HepG2 (cell line): Measurements from ENCODE around the gene ACAT2. TPM values are rescaled to one million over a fixed set of nuclear protein-coding genes. Genes with fewer than 3 reads are reported as not detected.

Source experiments
- CHD2 ChIP-seq: IDR thresholded peaks from 2 replicates; pipeline ENCODE4 v1.6.1; 2011; ENCODE audit warnings: low read depth, low read length, improper control_type of control experiment
- HNRNPL ChIP-seq: fragments of 200-400 bp; formaldehyde crosslinking; IDR thresholded peaks from 2 replicates; pipeline ENCODE4 v1.6.1; 2017; ENCODE audit warnings: mild to moderate bottlenecking, low read depth, low read length
- JDP2 ChIP-seq: sonication (generic); formaldehyde crosslinking; IDR thresholded peaks from 2 replicates; pipeline ENCODE4 v1.8.1; 2022; ENCODE audit warnings: missing genetic modification reagents, borderline replicate concordance
- KDM2A ChIP-seq: sonication (generic); formaldehyde crosslinking; IDR thresholded peaks from 2 replicates; pipeline ENCODE4 v1.4.0; 2020; ENCODE audit warnings: low read depth, missing genetic modification reagents, borderline replicate concordance
- KLF6 ChIP-seq: IDR thresholded peaks from 2 replicates; pipeline ENCODE4 v1.8.0; 2016; ENCODE audit warnings: missing biosample characterization, missing genetic modification reagents
- NCOA1 ChIP-seq: sonication (generic); formaldehyde crosslinking; IDR thresholded peaks from 2 replicates; pipeline ENCODE4 v1.9.0; 2021; ENCODE audit warnings: missing genetic modification reagents
- NCOR1 ChIP-seq: fragments of 200-600 bp; sonication (generic); IDR thresholded peaks from 2 replicates; pipeline ENCODE4 v1.7.0; 2017; ENCODE audit warnings: antibody characterized with exemption, low read length, borderline replicate concordance
- NFIC ChIP-seq: IDR thresholded peaks from 2 replicates; pipeline ENCODE4 v1.6.1; 2012; ENCODE audit warnings: mild to moderate bottlenecking, low read length, inconsistent platforms
- NFKBIZ ChIP-seq: IDR thresholded peaks from 2 replicates; pipeline ENCODE4 v1.6.1; 2018; ENCODE audit warnings: missing genetic modification reagents, missing compliant biosample characterization
- PHF5A ChIP-seq: IDR thresholded peaks from one replicate; pipeline ENCODE4 v1.6.1; 2018; ENCODE audit warnings: low read depth, missing genetic modification reagents; ENCODE audit not compliant: unreplicated experiment
- YEATS2 ChIP-seq: sonication (generic); formaldehyde crosslinking; IDR thresholded peaks from 2 replicates; pipeline ENCODE4 v1.4.0; 2020; ENCODE audit warnings: missing genetic modification reagents, borderline replicate concordance
- ZBTB34 ChIP-seq: sonication (generic); formaldehyde crosslinking; IDR thresholded peaks from 2 replicates; pipeline ENCODE4 v1.8.0; 2022; ENCODE audit warnings: mild to moderate bottlenecking, missing genetic modification reagents
- ZNF12 ChIP-seq: sonication (generic); formaldehyde crosslinking; IDR thresholded peaks from 2 replicates; pipeline ENCODE4 v1.5.0; 2020; ENCODE audit warnings: missing genetic modification reagents
- ZNF160 ChIP-seq: sonication (generic); formaldehyde crosslinking; IDR thresholded peaks from 2 replicates; pipeline ENCODE4 v1.8.0; 2022; ENCODE audit warnings: mild to moderate bottlenecking, inconsistent platforms, missing genetic modification reagents
- ZNF230 ChIP-seq: sonication (generic); formaldehyde crosslinking; IDR thresholded peaks from 2 replicates; pipeline ENCODE4 v1.4.0; 2020; ENCODE audit warnings: mild to moderate bottlenecking, missing genetic modification reagents
- ZNF337 ChIP-seq: sonication (generic); formaldehyde crosslinking; IDR thresholded peaks from 2 replicates; pipeline ENCODE4 v1.5.1; 2020; ENCODE audit warnings: missing genetic modification reagents, low read depth, mild to moderate bottlenecking, borderline replicate concordance
- ZNF362 ChIP-seq: sonication (generic); formaldehyde crosslinking; IDR thresholded peaks from 2 replicates; pipeline ENCODE4 v1.4.0; 2020; ENCODE audit warnings: missing genetic modification reagents, mild to moderate bottlenecking, borderline replicate concordance
- ZNF790 ChIP-seq: sonication (generic); formaldehyde crosslinking; IDR thresholded peaks from 2 replicates; pipeline ENCODE4 v1.8.0; 2022; ENCODE audit warnings: missing genetic modification reagents, mild to moderate bottlenecking, borderline replicate concordance
- ZSCAN20 ChIP-seq: sonication (generic); formaldehyde crosslinking; IDR thresholded peaks from 2 replicates; pipeline ENCODE4 v1.4.0; 2020; ENCODE audit warnings: missing genetic modification reagents, mild to moderate bottlenecking, borderline replicate concordance
- ZSCAN29 ChIP-seq: sonication (generic); formaldehyde crosslinking; conservative IDR thresholded peaks from 2 replicates; pipeline ENCODE4 v1.4.0; 2020; ENCODE audit warnings: mild to moderate bottlenecking, missing genetic modification reagents
- polyA plus RNA-seq, 8 experiments: library from polyadenylated mRNA; depleted of rRNA in 3 of 8; stranded (reverse) in 7 of 8; unstranded in 1 of 8; fragments of >200 nt; fragmentation: Illumina TruSeq in 4 of 8; extraction: Trizol in 4 of 8; gene quantifications; 2 replicates each; pipeline versions ENCODE4 v1.2.1 to v1.2.3, GENCODE V29; 2011 to 2016; ENCODE audit warnings: low read depth in 4 of 8, missing spikeins in 1 of 8, mixed read lengths in 1 of 8; ENCODE audit not compliant: insufficient read depth in 1 of 8
- total RNA-seq, 5 experiments: library from RNA; depleted of rRNA; stranded (reverse); fragments of >200 nt; fragmentation: Illumina TruSeq; extraction: Trizol; gene quantifications; 2 replicates each; pipeline ENCODE4 v1.2.3, GENCODE V29; 2016; ENCODE audit warnings: low read depth in 1 of 5
- TF ChIP-seq, protein P1 (sequence below): sonication (generic); formaldehyde crosslinking; IDR thresholded peaks from 2 replicates; pipeline ENCODE4 v1.4.0; 2020; ENCODE audit warnings: low read depth, missing genetic modification reagents

ACAT2 gene
- total and polyA plus RNA-seq, 2 of the 13 experiments (the other 11 are each of a cell fraction or from before 2014, with no cell fraction given), result 121 to 534 TPM

GRCh38 chr6:159726918-159727716 lies 34.7 kb upstream of the ACAT2 start, which contains the start of gene WTAP (continued):
- TF ChIP-seq, protein P1, sequence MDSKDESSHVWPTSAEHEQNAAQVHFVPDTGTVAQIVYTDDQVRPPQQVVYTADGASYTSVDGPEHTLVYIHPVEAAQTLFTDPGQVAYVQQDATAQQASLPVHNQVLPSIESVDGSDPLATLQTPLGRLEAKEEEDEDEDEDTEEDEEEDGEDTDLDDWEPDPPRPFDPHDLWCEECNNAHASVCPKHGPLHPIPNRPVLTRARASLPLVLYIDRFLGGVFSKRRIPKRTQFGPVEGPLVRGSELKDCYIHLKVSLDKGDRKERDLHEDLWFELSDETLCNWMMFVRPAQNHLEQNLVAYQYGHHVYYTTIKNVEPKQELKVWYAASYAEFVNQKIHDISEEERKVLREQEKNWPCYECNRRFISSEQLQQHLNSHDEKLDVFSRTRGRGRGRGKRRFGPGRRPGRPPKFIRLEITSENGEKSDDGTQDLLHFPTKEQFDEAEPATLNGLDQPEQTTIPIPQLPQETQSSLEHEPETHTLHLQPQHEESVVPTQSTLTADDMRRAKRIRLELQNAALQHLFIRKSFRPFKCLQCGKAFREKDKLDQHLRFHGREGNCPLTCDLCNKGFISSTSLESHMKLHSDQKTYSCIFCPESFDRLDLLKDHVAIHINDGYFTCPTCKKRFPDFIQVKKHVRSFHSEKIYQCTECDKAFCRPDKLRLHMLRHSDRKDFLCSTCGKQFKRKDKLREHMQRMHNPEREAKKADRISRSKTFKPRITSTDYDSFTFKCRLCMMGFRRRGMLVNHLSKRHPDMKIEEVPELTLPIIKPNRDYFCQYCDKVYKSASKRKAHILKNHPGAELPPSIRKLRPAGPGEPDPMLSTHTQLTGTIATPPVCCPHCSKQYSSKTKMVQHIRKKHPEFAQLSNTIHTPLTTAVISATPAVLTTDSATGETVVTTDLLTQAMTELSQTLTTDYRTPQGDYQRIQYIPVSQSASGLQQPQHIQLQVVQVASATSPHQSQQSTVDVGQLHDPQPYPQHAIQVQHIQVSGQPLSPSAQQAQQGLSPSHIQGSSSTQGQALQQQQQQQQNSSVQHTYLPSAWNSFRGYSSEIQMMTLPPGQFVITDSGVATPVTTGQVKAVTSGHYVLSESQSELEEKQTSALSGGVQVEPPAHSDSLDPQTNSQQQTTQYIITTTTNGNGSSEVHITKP, result peak; percentile 94
- TF ChIP-seq NFIC, result no peak; the same call in 1 of the 2 replicates
- TF ChIP-seq JDP2 (CRISPR knock-in tag), result peak; percentile 39; the same call in 1 of the 2 replicates
- TF ChIP-seq ZBTB34 (CRISPR knock-in tag), result peak; percentile 72
- TF ChIP-seq ZNF790, result peak; percentile 95
- peak; percentile 74; the same call in 1 of the 2 replicates for TF ChIP-seq ZNF362 (CRISPR knock-in tag)
- TF ChIP-seq ZNF337 (CRISPR knock-in tag), result peak; percentile 99; the same call in 1 of the 2 replicates
- TF ChIP-seq YEATS2, result peak; percentile 98
- peak; percentile 93; the same call in 1 of the 2 replicates for TF ChIP-seq ZNF230 (CRISPR knock-in tag)
- peak; percentile 66; the same call in 1 of the 2 replicates for TF ChIP-seq NCOR1
- TF ChIP-seq KLF6 (CRISPR knock-in tag), result peak; percentile 99
- TF ChIP-seq ZNF12, result peak; percentile 75; the same call in 1 of the 2 replicates
- TF ChIP-seq ZNF160 (CRISPR knock-in tag), result peak; percentile 93
- TF ChIP-seq NFKBIZ, result peak; percentile 95
- peak; percentile 88; the same call in 1 of the 2 replicates for TF ChIP-seq HNRNPL
- TF ChIP-seq CHD2, result peak; percentile 91
- peak; percentile 90 for TF ChIP-seq ZSCAN29 (CRISPR knock-in tag)
- TF ChIP-seq ZSCAN20 (CRISPR knock-in tag), result 0 out of 2 replicates have a peak, but pooled peaks have one; percentile 95
- TF ChIP-seq NCOA1 (CRISPR knock-in tag), result no peak; the same call in 1 of the 2 replicates
- TF ChIP-seq PHF5A (CRISPR knock-in tag), result peak; percentile 52
- peak; percentile 100 for TF ChIP-seq KDM2A
